ENCODE results near the gene DIPK1C. TPM values are rescaled to one million over a fixed set of nuclear protein-coding genes. Genes with fewer than 3 reads are reported as not detected.

The DIPK1C gene
- total and polyA plus RNA-seq, 9 of the 15 experiments (the other 6 are each of a cell fraction or from before 2014, with no cell fraction given) = 0.04 to 0.32 (median 0.15) TPM; not detected in 2

GRCh38 chr18:74495581-74496507 lies 38.7 kb upstream of the DIPK1C start, which contains the start of gene CNDP2 (continued):
- TF ChIP-seq NR2C2 (CRISPR knock-in tag; IDR thresholded peaks at IDR 0.05) (peak; percentile 68), NR2C2 (tag; IDR thresholded peaks at IDR 0.05) (peak; percentile 88), ZNF398 (CRISPR knock-in tag; IDR thresholded peaks at IDR 0.05) (no peak), CREB1 (IDR thresholded peaks at IDR 0.05) (peak; percentile 68), CREB1 (CRISPR knock-in tag; IDR thresholded peaks at IDR 0.05) (peak; percentile 89), CHD7 (IDR thresholded peaks at IDR 0.05; ENCODE audit: low read depth, low read length) (no peak), TEAD1 (CRISPR knock-in tag; IDR thresholded peaks at IDR 0.05) (peak in 1 of 2 experiments; percentile 68; a peak in 1 of 4 replicates), CHD1 (IDR thresholded peaks at IDR 0.05; ENCODE audit: low read length) (no peak), KDM2B (CRISPR knock-in tag; IDR thresholded peaks at IDR 0.05) (no peak), LARP7 (IDR thresholded peaks at IDR 0.05) (no peak), PML (IDR thresholded peaks at IDR 0.05; ENCODE audit: low read length) (no peak; the same call in 1 of the 2 replicates), ADNP (tag; IDR thresholded peaks at IDR 0.05) (no peak), HMBOX1 (IDR thresholded peaks at IDR 0.05) (no peak), ZNF445 (CRISPR knock-in tag; IDR thresholded peaks at IDR 0.05; ENCODE audit: low read depth) (no peak)
